ENCODE data around the gene MEF2C. TPM values are rescaled to one million over a fixed set of nuclear protein-coding genes. Genes with fewer than 3 reads are reported as not detected.

Gene MEF2C
- total RNA-seq, 1 experiment from 2014 or later = 13.0 TPM

DNA sequence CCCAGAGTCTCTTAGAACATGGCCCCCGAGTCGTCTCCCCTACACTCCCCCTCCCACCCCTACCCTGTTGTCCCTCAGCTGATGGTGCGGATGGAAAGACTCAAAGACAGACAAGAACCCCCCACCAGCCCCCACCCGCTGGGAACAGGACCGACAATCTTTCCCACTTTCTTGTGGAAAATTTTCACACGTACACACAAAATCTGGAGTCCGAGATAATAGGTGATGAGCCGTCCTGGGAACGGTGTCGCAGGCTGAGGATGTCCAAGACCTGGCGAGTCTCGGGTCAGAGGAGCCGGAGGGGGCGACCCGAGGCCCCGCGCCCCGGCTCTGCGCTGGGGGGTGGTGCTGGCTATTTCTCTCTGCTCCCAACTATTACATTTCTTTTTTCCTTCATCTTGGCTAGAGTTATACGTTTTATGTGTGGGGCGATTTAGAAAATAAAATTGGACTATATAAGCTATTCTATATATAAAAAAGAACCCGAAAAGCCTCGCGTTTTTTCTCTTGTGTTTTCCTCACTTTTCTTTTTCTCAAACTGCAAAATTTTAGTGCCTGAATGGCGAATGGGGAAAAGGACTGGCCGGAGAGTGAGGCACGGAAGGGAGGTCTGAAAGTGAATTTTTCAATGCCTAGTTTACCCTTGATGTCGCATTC lies 188.8 kb downstream of the MEF2C start (continued):
- TF ChIP-seq, protein P1, sequence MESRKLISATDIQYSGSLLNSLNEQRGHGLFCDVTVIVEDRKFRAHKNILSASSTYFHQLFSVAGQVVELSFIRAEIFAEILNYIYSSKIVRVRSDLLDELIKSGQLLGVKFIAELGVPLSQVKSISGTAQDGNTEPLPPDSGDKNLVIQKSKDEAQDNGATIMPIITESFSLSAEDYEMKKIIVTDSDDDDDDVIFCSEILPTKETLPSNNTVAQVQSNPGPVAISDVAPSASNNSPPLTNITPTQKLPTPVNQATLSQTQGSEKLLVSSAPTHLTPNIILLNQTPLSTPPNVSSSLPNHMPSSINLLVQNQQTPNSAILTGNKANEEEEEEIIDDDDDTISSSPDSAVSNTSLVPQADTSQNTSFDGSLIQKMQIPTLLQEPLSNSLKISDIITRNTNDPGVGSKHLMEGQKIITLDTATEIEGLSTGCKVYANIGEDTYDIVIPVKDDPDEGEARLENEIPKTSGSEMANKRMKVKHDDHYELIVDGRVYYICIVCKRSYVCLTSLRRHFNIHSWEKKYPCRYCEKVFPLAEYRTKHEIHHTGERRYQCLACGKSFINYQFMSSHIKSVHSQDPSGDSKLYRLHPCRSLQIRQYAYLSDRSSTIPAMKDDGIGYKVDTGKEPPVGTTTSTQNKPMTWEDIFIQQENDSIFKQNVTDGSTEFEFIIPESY (IDR thresholded peaks at IDR 0.05; ENCODE audit: extremely low read depth, insufficient replicate concordance, low read length) = no peak
- TF ChIP-seq EZH2phosphoT487 (IDR thresholded peaks at IDR 0.05; ENCODE audit: borderline replicate concordance) (no peak), CBX3 (IDR thresholded peaks at IDR 0.05; ENCODE audit: low read depth) (no peak), POLR2A (IDR thresholded peaks at IDR 0.05; ENCODE audit: borderline replicate concordance, extremely low read depth, insufficient read depth, insufficient read length) (no peak), POLR2AphosphoS5 (IDR thresholded peaks at IDR 0.05; ENCODE audit: low read depth, low read length) (no peak), SRF (IDR thresholded peaks at IDR 0.05; ENCODE audit: low read depth) (no peak), YY1 (IDR thresholded peaks at IDR 0.05; ENCODE audit: extremely low read depth, insufficient replicate concordance, low read depth, low read length) (no peak), ZNF274 (IDR thresholded peaks at IDR 0.05; ENCODE audit: low read depth, low read length) (no peak), TCF7L2 (IDR thresholded peaks at IDR 0.05; ENCODE audit: borderline replicate concordance, extremely low read depth, insufficient read depth, insufficient read length) (no peak), SIN3A (IDR thresholded peaks at IDR 0.05; ENCODE audit: low read depth) (no peak), SP1 (IDR thresholded peaks at IDR 0.05; ENCODE audit: low read depth) (no peak), RAD21 (IDR thresholded peaks at IDR 0.05; ENCODE audit: low read depth) (no peak)
- TF ChIP-seq, protein P2, sequence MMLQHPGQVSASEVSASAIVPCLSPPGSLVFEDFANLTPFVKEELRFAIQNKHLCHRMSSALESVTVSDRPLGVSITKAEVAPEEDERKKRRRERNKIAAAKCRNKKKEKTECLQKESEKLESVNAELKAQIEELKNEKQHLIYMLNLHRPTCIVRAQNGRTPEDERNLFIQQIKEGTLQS (IDR thresholded peaks at IDR 0.05) = no peak
